Measurements from ENCODE around the gene PAM. TPM values are rescaled to one million over a fixed set of nuclear protein-coding genes. Genes with fewer than 3 reads are reported as not detected.
A peak's percentile ranks its signal among the peaks of the same experiment; 100 is the strongest.

PAM gene
- total RNA-seq, 1 experiment from 2014 or later, result 67.1 TPM

DNA sequence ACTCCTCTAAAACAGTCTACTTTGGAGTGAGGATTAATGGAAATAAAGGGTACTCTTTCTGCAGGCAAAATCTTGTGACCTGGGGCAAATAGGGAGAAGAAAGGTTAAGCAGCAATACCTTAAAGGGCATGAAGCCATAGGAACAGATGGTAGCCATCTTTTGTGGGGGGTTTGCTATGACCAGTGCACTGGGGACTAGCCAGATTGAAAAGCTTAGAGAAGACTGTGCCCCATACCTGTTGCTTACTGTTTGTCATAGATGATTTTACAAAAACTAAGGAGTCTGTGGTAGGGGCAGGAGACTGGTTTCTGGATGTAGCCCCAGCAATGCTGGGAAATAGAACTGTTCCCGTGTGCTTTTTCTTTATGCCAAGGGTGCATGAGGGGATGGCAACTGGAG is 58.6 kb downstream of the PAM start:
- DNase-seq (ENCODE audit: low read depth), result no peak

DNA sequence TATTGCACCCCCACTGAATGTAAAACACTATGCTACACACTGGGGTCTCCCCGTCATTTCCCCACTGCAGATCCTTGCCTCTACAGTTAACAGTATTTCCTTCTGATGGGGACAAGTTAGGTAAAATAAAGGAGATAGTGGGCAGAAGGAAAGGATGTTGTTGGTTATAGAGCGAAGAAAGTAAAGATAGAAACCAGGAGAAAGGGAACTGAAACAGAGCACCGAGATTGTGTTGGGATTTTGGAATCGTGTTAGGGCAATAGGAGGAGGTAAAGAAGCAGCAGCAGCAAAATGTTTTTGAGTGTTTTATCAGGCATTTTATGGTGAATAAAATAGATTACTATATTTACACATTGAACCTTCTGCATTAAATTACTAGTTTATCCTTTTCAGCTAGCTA is 60.0 kb downstream of the PAM start:
- DNase-seq (ENCODE audit: low read depth), result no peak

DNA sequence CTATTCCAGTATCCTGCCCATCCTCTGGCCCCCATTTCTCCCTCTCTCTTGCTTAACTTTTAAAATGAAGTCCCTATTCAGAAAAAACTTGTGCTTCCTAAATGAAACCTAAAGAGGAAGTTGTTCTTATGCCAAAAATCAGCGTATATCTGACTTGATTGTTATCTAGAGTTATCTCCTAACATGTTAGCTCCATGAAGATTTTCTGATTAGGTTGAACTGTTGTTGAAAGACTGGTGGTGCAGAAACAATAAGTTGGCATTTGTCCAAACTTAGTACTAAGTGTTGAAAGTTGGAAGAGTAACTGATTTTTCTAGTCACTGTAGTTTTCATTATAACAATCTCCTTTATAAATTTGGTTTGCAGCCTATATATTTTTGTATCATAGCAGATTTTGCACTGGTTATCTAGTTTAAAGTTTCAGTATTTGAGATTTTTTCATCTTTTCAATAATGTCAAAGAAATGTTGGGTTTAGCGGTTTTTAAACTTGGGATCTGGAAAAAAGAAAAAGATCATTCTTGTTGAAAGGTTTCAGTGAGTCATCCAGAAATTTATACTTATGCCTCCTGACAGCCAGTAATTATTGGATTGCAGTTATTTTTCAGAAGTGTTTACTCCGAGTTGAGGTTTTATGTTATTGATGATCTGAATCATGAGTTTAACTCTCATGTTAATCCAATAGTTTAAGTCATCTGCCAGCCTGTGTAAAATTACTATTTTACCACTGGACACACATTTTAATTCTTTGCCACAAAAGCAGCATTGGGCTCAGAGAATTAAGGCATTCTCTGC is 60.6 kb downstream of the PAM start:
- DNase-seq (ENCODE audit: low read depth), result no peak

DNA sequence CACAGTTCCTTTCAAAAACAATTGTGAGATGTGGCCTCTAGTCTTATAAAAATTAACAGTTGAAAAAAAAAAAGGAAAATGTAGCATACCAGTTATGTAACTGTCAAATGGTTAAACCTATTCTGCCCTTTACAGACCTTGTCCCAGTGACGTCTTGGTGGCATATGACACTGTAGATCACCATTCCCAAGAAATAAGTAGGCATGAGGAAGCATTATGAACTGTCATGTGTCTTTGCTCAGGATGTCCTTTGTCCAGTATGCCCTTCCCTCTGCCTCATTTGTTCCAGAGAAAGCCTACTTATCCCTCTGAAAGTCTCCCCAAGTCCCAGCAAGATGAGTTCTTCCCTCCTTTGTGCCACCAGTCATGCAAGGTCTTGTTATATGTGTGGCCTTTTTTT is 63.2 kb downstream of the PAM start:
- DNase-seq (ENCODE audit: low read depth), result no peak

DNA sequence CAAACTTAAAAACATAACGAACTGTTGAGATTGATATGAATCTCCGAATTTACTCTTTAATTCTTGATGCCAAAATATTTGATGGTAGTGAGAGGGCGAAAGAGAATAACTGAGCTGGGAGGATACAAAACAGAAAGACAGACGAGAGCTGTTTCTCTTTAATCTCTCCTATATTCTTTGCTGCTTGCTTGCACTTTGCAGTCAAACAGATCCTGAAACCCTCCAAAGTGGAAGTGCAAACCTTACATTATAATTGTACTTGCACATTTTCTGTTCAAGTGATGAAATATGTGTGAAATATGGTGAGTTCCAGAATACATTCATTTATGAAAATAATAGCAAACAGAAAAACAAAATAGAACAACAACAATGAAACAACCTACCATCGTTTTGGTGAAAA is 63.8 kb downstream of the PAM start:
- DNase-seq (ENCODE audit: low read depth), result no peak

DNA sequence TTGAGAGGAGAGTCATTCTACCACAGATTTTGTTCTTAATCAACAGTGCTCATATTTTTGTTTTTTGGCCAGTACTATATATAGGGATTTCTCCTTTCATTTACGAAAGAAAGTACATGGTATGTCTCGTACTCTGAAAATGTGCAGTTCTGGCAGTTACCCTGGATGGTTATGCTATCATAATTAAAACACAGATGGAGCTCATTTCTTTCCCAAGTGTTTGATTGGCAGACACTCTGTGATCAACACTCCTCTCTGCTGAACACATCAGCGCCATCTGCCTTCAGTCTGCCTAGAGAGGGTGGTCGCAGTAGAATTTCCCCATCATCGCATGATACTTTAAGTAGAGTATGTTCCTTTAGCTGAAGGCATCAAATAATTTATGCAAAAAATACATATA is 64.5 kb downstream of the PAM start:
- no peak for DNase-seq (ENCODE audit: low read depth)

DNA sequence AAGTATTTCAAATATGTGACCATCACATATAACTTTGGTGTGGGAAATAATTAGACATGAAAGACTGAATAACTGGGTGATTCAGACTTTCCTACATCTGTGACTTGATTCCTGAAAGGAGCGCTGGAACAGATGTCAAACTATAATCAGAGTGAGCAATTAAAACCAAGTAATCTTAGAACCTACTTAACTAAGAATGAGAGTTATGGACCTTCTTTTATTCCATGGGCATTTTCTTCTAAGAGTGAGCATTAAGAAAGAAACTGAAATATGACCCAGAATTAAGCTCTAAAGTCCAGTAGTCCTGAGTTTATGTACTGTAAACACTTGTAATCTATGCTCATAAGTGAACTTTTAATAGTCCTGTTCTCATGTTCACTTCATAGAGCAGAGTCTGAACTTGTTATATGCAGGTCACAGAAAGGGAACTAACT is 68.4 kb downstream of the PAM start:
- no peak for DNase-seq (ENCODE audit: low read depth)

DNA sequence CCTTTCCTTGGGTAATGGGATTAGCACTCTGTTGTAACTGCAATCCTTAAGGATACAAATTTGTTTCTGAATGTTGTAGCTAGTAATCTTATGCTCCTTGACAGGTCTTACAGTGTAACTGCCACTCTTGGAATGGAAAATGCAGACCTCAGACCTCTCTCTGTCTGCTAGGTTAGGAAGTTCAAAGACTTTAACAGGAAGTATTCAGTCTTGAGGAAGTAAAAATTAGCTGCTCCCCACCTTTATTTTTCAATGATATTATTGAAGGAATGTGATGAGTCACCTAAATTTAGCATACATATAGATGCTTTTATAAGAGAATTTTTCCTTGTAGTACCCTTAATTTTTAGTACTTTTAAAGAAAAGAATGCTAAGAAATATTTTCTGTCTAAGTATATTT is 71.5 kb downstream of the PAM start:
- DNase-seq (ENCODE audit: low read depth), result no peak

DNA sequence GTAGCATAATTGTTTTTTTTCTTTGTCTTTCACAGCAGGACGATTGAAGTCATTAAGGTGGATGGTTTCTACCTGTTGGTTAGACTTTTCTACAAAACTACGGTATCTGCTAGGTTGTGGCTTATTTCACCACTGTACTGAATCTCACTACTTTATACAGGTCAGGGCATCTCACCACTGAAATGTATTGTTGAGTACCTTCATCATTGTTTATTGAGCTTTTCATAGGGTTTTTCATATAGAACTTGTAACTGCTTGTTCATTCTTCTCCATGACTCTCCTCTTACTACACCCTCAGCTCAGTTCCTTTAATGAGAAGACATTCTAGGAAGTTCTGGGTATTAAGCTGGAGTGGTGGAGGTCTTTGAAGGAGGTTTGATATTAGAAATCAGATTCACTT is 75.1 kb downstream of the PAM start:
- DNase-seq (ENCODE audit: low read depth), result no peak

DNA sequence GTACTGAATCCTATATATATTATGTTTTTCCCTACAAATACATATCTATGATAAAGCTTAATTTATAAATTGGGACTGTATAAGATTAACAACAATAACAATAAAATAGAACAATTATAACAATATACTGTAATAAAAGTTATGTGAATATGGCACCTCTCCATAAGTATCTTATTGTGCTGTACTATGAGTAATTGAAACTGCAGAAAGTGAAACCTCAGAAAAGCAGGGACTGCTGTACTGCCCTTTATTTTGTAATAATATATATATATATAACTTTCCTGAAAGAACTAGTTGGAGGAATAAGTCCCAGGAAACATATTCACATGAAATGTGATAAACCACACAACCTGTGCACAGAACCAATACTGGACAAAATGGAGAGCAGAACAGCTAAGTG is 77.3 kb downstream of the PAM start:
- no peak for DNase-seq (ENCODE audit: low read depth)

DNA sequence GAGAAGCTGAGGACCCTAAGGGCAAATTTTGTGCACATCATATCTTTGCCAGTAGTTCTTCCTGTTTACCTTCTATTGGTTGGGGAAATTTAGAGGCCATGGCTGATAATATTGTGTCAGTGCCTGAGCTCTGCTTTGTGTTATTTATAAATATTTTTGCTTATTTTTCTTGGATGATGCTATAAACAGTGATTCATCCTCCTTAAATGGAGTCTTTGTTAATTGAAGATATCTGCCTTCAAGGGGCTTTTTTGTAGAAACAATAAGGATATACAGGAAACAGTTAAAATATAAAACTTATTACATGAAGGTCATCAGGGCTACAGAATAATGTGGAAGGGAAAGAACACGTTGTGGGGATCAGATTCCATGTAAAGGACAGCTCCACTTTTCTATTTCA is 78.0 kb downstream of the PAM start:
- DNase-seq (ENCODE audit: low read depth), result no peak

DNA sequence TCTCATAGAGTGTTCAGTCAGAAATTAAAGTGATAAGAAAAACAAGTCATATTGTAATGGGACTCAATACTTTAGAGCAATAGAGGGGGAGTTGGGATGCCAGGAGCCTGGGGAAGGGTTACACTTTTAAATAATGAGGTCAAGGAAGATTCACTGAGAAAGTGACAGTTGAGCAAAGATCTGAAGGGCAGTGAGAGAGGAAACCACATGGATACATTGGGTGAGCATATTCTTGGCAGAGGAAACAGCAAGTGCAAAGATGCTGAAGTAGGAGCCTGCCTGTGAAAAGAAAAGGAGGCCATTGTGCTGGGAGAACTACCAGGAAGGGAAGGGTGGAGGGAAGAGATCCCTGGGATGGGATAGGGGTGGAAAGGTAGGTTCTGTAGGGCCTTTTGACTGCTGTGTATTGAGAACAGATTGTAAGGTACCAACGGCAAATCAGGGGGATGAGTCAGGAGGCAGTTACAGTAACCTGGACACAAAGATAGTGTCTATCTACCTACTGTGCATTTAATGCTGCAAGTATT is 79.4 kb downstream of the PAM start:
- no peak for DNase-seq (ENCODE audit: low read depth)

DNA sequence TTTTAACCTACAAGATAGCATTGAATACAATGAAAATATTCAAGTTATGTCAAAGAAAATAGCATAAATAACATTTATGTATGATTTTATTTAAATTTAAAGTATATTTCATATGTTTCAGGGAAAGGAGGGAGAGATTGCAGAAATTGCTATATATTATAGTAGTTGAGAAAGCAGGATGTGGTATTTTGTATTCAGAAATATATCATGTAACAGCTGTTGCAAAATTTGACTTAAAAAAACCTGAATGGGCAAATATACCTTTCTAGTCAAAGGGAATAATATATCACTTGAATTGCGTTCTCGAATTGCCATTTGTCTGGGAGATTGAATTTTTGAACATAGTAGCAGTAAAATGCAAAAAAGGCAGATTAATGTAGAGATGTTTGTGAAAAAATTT is 80.6 kb downstream of the PAM start:
- DNase-seq (ENCODE audit: low read depth), result no peak

DNA sequence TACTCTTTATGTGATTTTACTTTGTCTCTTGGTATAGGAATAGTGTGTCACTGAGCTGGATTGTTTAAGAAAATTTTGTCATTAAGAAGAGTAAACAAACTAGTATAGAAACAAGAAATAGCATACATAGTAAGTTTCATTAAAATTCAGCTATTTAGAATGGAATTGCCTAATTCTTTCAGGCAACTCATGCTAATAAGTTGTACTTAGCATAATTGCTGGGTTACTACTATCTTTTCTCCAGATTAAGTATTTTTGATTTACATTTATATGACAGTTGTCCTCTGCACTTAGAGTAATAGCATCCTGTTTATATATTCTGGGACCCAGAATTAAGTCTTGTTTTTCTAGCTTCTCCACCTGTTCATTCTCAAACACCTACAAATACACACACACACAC is 85.9 kb downstream of the PAM start:
- no peak for DNase-seq (ENCODE audit: low read depth)

DNA sequence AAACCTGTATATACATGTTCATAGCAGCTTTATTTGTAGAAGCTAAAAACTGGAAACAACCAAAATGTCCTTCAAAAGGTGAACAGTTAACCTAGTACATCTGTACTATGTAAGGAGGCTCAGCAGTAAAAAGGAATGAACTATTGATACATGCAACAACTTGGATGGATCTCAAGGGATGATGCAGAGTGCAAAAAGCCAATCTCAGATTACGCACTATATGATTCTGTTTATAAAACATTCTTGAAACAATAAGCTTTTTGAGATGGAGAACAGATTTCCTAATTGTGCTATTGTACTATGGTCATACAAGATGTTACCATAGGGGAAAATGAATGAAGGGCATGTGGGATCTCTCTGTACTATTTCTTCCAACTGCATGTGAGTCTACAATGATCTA is 88.9 kb downstream of the PAM start:
- no peak for DNase-seq (ENCODE audit: low read depth)

DNA sequence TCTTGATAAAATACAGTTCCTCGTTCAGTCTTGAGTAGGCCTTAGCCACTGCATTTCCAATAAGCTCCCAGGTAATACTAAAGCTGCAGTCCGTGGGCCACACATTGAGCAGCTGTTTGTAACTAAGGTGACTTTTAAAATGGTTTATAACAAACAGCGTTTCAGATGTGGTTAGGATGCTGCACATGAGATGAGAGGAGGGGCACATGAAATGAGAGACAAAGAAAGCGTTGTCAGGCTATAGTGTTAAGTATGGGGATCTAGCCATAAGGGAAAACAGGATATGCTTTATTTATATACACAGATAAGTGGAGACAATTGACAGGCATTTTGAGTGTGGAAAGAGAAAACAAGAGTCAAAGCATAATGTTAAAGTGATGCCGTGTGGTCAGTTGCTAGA is 89.9 kb downstream of the PAM start:
- no peak for DNase-seq (ENCODE audit: low read depth)

DNA sequence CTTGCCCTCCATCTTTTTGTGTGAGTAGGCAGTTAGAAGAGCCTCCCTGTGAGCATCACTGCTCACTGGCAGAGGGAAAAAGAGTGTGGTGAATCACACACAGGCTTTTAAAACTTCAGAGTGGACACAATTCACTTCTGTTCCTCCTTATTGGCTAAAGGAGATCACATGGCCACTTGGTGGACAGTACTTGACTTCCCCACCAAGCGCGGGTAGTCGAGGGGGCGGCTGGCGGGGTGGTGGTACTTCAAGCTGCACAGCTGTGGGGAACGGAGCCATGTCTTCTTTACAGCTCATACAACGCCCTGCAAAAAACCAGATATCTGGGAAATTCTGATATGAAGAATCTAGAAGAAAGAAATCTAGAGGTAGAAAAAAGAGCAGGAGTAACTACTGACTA is 95.4 kb downstream of the PAM start:
- DNase-seq (ENCODE audit: low read depth), result no peak

DNA sequence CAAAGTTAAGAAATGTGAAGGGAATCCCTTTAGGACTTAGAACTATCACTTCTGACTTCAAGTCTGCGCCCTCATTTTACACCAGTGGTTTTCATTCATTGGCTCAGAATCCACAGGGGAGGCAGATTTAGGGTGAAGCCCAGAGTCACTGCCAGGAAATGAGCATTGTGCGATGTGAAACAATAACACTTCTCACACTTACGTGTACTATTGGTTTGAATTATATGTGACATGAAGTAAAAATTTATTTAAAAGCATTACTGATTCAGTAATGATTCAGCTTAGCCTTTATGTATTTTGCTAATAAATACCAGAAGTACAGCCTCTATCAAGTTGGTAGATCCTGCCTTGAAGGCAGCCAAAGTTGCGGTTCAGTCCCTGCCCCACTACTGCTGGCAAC is 98.6 kb downstream of the PAM start:
- DNase-seq (ENCODE audit: low read depth), result no peak

DNA sequence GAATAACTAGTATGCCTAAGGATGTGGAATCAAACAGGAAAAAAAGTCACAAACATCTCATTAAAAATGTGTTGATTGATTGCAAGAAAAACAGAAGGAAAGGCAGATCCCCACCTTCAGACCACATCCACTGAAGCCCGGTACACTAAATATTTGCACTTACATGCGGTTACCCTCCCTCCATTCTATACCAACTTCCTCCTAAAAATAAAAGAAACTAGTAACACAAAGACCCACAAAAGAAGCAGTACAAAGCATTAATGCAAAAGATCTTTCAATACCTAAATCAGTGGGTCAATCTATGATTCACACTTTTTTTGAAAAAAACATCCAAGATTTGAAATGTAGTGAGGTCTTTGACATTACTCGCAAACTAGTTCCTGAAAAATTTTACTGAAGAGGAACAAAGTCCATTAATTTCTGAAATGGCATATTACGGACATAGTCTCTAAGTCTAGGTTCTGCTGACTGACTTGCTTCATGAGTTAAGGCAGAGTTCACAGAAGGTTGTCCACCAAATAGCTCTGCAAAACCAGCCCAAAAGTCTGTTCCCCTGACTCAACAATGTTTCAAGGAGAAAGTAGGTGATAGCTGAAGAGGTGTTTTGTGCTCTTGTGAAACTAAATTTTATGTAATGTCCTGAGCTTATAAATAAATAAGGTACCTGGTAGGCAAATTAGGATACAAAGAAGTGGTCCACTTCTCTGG is 100.7 kb downstream of the PAM start:
- no peak for DNase-seq (ENCODE audit: low read depth)

DNA sequence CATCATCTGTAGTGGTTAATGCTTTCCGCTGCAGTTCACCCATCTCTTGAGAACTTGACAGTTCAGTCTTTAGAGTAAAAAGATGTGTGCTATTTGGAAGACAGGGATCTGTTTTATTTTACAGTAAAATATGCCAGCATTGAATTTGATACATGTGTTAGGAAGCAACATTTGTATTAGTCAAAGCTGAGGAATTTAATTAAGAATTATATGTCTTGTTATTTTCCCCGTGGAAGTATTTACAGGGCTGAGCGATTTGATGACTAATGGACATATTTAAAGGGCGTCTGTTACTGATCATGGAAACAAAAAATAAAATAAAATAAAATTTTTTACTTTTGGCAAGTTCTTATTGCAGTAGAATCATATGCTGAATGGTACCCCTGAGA is 101.3 kb downstream of the PAM start:
- no peak for DNase-seq (ENCODE audit: low read depth)

DNA sequence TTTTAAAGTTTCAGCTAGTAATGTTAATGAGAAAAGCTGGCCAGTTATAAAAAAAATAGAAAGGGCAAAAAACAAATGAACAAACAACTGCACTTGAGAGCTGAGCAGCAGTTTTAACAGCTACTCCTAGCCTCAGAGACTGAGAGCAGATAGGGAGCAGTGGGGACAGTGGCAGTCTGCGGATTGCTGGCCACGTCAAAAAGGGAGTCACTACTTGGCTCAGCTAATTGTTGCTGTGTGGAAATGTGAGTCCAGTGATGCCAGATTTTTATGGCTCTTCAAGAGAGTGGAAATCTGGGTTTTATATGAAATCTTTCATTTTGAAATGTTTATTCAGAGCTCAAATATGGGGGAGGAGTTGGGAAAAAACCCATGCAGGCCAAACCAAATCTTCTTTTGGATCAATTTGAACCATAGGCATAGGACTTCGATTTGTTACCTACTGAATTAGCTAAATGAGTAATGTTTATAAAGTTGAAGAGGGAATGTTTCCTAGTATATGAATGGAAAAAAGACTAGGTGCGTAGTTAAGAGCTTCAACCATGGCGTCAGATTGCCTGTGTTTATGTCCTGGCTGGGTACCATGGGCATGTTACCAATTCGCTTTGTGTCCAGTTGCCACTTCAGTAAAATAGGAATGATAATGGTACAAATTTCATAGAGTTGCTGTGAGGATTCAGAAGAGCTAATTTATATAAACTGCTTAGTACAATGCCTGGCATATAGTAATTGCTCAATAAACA is 102.1 kb downstream of the PAM start:
- no peak for DNase-seq (ENCODE audit: low read depth)

DNA sequence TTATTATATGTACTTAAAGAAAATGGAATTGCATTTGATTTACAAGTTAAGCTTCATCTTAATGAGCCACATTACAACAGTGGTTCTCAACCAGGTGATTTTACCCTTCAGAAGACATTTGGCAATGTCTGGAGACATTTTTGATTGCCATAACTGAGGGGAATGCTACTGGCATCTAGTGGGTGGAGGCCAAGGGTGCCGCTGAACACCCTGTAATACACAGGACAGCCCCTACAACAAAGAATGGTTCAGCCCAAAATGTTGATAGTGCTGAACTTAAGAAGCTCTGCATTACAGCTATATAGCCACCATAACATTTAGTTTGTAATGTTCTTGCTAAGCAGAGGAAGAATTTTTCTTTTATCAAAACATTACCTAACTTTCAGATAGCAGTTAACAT is 103.1 kb downstream of the PAM start:
- DNase-seq (ENCODE audit: low read depth), result no peak

DNA sequence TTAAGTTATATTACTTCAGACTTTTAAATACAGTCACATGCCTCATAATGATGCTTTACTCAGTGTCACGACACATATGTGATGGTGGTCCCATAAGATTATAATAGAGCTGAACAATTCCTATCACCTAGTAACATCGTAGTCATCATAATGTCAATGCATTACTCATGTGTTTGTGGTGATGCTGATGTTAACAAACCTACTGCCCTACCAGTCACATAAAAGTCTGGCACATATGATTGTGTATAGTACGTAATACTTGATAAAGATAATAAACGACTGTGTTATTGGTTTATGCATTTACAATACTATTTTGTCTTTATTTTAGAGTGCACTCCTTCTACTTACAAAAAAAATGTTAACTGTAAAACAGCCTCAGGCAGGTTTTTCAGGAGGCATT is 103.7 kb downstream of the PAM start:
- peak; percentile 11 for DNase-seq (ENCODE audit: low read depth)
